NOMO-1 treated with dmso at 0.1 percent for 144 hours (cell line): ENCODE data around the gene CCDC86.
A peak's percentile ranks its signal among the peaks of the same experiment; 100 is the strongest.

Source experiments
- DNase-seq: peaks from one replicate; lab custom pipeline; 2025; ENCODE audit not compliant: unreplicated experiment; lab: John Stamatoyannopoulos, UW

CCDC86 gene

DNA sequence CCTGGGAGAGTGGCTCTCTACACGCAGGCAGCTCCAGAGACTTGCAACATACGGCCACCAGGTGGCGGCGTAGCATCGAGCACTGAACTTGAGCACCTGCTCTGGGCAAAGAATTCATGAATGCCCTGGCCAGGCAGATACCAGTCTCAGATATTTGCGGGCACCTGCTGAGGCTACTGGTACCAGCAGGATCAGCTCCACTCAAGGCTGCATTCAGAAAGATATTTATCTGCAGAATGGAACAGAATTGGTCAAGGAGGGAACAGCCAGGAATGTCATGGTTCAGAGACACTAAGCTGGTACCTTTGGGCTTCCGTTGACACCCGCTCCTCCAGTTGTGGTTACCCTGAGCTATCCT, 10.8 kb upstream of the CCDC86 start:
- DNase-seq, result peak; percentile 36

DNA sequence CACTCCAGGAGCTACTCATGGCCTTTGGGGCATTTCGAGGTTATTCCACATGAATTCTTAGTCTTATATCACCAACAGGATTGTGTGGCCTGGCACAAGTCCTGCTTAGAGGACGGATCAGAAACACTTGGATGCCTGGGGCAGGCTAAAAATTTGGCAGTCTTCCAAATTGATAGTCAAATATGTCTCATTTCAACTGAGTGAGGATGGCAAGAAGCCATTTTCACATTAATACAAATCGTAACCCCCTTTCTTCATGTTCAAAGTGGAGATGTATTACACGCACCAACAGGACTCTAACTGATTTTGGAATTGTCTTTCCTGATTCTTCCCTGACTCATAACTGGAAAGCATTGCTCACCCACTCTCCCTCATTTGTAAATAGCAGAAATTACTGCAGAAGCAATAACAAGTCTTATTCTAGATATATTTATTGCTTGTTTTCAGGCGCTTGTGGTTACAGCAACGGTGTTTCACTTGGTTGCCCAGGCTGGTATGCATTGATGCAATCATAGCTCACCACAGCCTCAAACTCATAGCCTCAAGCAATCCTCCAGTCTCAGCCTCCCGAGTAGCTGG, 10.3 kb upstream of the CCDC86 start:
- DNase-seq, result no peak

DNA sequence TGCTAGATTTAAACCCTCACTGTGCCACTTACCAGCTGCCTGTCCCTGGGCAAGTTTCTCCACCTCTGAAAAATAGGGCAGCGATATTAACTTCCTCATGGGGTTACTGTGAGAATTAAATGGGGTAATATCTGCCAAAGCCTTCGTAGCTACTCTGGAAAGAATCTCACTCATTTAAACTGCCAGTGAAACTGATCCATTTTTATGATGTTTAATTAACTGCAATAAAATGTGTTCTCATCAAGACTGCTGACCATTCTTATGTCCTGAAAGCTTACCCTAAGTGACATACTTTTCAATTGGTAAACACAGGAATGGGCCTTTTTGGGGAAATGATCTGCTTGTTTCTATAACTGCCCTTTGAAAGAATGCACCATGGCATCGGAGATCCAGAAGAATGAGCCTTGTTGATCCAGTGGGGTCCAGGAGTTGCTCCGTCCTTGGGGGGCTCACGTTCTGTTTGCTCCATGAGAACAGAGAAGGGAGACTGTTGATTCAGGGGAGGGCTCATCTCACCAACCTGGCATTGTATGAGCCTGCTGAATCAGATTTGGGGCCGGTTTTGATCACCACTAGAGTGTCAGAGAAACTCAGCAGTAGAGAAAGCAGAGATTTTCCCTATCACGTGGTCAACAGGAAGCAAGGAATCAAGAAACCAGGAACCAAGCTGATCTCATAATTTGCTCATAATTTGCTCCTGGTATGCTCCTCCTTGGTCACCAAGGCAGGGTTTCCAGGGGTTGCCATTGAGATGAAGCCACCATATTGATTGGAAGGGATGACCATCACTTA, 7.0 kb upstream of the CCDC86 start:
- no peak for DNase-seq

DNA sequence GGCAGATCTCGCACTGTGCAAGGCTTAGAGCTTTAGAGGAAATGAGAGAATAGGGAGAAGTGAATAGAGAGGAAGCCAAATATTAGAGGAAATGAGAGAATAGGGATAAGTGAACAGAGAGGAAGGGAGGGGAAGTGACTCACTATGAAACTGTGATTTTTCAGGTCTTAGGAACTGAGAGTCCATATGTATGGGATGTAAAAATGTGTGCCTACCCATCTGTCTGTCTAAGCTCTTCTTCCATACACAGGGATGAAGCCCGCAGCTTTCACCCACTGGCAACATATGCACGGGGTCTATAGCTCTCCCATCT, 6.4 kb upstream of the CCDC86 start:
- peak; percentile 33 for DNase-seq

DNA sequence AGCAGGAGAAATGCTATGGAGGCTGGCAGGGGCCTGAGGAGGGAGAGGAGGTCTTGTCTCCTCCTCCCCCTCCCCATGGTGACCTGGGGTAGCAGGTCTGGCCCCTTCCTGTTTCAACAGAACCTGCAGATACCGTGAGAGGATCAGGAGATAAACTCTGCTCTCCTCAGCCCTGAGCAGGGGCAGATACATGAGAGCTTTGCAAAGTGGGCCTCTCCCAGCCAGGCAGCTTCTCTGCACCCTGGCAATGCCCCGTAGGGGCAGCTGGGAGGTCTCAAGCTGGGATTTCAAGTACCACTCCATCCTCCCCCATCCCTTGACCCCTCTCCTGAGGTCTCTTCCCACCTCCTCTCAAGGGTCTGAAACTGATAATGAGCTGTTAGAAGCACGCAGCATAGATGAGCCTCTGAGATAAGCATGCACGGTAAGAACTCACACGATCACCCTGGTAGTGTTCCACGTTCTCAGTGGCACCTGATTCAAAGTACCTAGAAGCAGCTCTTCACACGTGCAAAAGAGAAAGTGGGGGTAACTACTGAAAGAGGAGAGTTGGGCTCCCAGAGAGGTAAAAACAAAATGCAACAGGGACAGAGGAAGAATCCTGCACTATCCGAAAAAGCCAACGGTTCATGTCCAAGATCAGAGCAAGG, 4.9 kb upstream of the CCDC86 start:
- DNase-seq, result no peak

DNA sequence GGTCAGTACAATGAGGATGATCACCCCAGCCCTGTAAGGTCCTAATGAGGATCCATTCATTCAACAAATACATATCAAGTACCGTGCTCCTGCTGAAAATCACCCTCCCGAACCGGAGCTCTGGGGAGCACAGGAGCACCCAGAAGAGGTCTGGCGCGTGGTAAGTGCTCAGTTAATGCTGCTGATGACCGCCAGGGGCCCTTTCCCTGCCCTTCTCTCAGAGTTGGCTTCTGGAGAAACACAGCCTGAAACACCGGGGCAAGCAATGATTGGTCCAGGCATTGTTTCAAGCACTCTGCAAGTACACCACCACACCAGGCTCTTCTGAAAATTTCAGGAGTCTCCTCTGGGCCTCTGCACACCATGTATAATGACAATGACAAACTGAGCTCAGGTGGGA, 3.8 kb upstream of the CCDC86 start:
- no peak for DNase-seq

DNA sequence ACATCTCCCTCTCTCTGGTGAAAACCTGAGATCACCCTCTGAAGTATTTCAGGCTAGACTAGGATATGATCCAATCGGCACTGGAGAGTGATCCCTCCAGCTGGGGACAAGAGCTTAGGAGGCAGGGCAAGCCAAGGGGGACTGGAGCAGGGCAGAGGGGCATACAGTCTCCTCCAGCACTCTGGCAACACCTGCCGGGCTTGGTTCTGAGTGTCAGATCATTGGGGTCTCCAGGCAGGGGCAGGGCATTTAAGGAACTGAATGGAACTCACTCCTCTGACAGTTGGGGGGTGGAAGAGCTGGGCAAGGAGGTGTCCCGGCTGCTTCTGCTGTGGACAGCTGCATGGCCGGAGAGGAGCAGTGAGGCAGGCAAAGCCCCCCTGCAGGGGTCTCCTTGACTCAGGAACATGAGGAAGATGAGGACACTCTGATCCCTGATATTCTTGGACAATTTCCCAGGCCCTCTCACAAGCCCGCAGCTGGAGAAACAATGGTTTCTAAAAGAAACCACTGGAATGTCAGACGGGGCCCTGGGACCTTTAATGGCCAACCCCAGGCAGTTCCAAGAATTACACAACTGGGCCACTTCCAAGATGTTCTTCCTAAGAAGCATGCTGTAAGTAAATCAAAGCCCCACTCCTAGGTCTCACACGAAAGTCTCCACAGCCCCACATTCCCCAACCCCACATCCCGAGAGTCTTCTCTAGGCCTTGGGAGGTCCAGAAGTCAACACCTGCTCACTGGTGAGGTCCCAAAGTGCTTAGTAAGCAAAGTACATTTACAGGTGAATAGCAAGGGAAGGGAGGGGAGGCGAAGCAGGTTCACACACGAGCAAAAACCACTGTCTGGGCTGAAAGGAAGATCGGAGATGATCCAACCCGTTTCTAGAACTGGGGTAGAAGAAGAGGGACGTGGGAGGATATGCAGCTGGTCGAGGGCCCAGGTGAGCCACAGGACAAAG, 1.2 kb upstream of the CCDC86 start:
- no peak for DNase-seq

DNA sequence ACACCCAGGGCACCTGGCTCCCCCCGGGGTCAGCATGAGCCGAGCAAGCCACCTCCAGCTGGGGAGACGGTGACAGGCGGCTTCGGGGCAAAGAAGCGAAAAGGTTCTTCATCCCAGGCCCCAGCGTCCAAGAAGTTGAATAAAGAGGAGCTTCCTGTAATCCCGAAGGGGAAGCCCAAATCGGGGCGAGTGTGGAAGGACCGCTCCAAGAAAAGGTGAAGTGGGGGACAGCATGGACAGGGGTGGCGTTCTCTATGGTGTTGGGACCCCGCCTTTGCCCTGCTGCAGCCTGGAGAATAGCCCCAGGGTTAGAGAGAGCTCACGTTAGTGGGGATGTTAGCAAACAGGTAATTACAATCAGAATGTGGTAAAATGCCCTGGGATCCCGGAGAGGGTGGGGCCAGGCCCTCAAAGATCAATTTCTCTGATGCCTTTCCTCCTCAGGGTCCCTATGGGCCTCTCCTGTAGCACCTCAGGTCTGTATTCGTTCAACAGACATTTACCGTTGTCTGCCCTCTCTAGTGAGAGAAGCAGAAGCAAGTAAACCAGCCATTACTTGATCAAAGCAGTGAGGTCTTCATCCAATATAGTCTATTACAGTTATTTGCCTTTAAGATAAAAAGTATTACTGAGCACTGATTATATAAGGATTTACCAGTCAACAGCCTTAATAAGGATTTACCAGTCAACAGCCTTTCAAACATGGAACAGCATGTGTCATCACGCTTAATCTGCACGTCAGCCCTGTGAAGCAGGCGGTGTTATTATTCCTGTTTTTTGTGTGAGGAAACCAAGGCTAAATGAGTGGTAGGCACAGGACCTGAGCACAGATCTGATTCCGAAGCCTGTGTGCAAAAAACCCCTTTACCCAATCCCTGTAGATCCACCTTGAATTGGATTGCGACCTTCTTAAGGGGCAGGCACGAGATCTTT, 1.0 kb downstream of the CCDC86 start:
- no peak for DNase-seq

DNA sequence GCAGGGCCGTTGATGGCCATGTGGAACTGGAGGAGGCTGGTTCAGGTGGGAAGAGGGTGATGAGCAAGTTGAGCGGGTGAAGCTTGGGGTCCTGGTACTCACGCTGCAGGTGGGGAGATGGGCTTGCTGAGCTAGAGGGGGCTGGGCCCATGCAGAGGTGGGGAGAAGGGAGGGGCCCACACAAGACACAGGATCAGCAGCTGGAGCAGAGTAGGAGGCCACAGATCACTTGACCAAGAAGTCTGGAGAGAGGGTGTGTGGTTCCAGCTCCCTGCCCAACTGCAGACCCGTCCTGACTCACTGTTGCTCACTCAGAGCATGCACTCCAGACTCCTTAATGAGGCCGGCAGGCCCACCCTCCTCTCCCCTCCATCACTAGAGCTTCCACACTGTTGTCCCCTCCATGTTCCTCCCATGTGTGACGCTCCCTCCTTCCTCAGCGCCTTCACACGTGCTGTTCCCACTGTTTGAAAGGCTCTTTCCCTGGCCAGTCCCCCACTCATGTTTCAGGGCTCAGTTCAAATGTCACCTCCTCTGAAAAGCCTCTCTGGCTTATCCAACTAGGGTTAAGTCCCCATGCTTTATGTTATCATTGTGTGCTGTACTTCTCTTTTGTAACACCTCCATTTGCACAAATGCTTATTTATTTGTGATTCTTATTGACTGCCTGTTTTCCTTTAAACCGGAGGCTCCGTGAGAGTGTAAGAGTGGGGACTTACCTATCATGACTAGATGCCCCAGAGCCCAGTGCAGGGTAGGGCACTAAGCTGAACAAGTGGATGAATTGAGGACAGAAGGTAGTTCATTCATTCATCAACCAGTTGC, 2.3 kb downstream of the CCDC86 start:
- no peak for DNase-seq

DNA sequence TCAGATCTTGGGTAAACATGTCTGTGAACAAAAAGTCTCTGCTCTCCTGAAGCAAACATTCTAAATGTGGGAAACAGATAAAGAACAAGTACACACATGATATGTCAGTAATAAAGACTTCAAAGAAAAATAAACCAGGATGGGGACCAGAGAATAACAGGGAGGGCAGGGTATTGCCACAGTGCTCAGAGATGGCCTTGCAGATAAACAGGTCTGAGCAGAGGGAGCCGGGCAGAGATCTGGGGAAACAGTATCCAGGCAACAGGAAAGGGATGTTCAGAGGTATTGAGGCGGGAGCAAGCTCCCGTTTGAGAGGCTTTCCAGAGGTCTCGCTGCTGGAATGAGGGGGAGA, 2.9 kb downstream of the CCDC86 start:
- DNase-seq, result no peak

DNA sequence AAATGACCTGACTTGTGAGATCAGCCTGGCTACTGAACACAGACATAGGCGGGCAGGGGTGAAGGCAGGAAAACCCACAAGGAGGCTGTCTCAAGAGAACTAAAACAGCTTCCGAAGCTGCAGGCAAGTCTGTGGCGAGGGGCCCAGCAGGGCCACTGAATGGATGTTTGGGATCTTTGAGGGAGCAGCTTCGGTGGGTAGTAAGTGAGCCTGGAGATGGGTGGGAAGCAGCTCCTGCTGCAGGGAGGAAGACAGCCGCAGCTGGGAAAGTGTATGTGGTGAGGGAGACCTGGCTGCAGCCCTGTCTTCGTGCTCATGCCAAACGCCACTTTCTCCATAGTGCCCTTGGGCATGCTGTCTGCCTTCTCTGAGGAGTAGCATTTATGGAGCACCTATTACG, 3.4 kb downstream of the CCDC86 start:
- no peak for DNase-seq

DNA sequence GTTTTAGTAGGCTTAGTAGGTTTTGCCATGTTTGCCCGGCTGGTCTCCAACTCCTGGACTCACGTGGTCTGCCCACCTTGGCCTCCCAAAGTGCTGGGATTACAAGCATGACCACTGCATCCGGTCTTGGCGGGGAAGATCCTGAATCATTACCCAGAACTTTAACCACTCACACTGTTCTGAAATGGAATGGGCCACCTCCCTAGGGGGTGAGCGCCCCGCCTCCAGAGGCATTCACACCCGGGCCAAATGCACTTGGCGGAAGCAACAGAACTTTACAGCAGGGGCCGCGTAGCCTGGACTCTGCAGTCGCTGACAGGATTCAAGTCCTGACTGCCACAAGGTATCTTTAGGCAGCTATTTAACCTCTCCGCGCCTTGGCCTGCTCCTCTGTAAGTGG, 5.4 kb downstream of the CCDC86 start:
- no peak for DNase-seq

DNA sequence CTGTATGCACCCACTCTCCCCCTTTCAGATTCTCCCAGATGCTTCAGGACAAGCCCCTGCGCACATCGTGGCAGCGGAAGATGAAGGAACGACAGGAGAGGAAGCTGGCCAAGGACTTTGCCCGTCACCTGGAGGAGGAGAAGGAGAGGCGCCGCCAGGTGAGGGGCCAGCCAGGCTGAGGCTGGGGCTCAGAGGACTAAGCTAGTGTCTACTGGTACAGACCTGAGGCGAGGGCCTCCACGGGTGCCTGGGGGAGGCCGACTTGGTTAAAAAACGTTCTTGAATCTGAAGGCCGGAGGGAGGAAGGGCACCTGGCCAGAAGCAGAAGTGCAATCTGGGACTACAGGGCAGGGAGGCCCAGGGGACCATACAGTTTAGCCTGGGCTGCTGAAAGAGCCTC, 6.0 kb downstream of the CCDC86 start:
- DNase-seq, result no peak

DNA sequence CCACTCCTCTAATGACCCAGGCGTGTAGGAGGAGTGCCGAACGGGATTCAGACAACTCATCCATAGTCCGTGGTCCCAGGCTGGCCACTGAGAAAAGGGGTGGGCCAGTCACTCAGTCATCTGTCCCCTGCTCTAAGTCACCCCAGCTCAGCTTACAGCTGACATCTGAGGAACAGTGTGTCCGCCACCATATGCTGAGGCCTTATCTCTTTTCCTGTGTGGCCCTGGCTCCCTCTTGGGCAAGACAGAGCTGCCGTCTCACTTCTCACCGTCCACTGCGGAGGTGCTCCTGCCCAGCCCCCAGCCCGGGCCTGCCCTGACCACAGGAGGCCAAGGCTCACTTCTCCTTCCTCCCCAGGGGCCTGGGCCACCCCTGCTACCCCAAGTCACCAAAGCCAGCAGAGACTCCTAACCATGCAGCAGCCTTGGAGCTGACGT, 6.8 kb downstream of the CCDC86 start:
- DNase-seq, result no peak

DNA sequence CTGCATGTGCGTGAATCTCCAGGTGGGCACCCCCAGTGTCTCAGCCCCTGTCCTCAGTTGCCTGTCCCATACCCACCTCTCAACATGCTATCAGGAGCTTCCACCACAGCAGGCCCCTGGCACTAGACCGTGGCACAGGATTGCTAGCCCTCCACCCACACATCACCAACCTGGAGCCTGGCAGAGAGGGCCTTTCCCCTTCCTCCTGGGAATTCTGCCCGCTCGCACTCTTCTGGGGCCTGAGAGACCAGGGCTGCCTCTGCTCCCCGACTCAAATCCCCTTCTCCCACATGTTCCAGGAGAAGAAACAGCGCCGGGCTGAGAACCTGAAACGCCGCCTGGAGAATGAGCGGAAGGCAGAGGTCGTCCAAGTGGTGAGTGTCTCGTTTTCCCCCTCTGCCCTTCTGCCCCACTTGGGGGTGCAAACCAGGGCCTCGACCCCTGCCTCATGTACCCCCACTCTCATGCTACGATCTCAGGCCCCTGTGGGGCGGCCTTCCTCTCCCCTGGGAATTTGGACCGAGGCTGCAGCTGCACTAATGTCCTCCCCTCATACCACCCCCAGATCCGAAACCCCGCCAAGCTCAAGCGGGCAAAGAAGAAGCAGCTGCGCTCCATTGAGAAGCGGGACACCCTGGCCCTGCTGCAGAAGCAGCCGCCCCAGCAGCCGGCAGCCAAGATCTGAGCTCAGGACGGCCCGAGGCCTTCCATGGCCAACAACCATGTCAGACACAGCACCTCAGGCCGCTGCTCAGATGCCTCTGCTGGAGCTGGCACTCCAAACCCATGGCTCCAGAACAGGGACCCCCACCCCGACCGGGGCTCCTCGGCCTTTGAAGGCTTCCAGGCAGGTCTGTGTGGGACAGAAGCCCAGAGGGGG, 8.0 kb downstream of the CCDC86 start:
- no peak for DNase-seq

DNA sequence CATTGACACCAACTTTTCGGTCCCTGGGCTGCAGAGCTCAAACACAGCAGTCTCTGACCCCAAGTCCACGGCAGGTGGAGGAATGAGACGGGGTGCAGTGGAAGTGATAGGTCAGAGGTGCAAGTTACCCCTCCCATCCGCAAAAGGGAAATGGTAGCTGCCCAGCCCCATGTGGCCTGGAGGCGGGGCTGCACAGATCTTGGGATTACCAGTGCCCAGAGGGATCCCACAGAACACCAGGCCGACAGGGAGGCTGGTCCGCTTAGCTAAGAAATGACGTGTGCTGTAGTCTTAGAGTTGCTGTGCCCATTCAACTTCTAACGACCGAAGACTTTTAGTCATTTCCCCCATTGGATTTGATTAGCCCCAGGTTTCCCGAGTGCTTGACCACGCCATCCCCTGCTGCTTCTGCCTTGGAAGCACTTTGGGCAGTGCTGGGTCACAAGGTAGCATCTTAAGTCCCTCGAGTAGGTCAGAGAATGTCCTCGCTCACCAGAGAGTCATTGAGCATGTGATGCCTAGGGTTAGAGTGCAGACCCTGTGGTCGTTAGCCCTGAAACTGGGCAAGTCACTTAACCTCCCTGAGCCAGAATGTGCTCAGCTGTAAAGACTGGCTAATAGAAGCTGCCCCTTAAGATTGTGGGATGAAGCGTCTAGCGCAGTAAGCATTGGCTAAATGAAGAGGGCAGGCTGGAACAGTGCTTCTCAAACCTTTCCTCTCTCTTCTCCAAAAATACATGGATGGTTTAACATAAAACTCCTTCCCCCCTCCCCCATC, 9.6 kb downstream of the CCDC86 start:
- DNase-seq, result no peak

DNA sequence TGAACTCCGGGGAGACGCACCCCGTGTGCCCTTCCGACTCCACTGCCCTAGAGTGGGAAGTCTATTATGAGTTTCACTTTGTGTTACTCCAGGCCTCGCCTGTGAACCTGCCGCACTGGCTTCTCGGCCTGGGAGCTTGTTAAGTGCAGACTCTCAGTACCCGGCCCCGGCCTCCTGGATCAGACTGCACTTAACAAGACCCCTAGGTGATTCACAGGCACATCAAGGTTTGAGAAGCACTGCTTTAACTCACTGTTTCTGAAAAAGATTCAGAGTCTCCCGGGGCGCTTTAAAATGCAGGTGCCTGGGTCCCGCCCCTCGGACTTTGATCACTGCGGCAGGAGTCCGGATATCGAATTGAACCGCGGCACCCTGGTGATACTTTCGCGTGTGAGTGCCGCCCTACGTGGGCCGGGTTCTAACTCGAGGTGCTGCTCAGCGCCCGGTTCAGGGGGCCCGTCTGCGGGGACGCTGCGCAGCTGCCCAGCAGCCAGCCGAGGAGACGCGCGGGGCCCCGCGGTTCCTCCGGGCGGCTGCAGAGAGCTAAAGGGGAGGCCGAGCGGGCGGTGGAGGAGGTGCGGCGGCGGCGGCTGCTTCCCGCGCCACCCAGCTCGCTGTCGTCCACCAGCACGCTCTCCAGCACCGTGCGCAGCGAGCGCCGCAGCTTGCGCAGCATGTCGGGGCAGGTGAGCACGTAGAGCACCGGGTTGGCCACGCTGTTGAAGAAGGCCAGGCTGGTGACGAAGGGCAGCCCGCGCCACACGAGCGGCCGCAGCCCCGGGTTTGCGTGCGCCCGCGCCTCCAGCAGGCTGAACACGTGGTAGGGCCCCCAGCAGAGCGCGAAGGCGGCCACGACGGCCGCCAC, 10.4 kb downstream of the CCDC86 start:
- no peak for DNase-seq
